GM19463 (cell line): ENCODE results near the gene CHST8.

ENCODE experiments used
- ATAC-seq: cut with Tn5 transposase; IDR thresholded peaks from one replicate; pipeline ENCODE4 v1.9.1; 2021; ENCODE audit warnings: mild to moderate bottlenecking, moderate library complexity; ENCODE audit not compliant: unreplicated experiment

Gene CHST8

GRCh38 chr19:33673258-33673875, 51.6 kb downstream of the CHST8 start:
- ATAC-seq: no peak

GRCh38 chr19:33673996-33674625, 52.4 kb downstream of the CHST8 start:
- no peak for ATAC-seq

GRCh38 chr19:33674626-33675367, 53.0 kb downstream of the CHST8 start:
- ATAC-seq: no peak

- ATAC-seq: no peak
These were observed 53.9 kb downstream of the CHST8 start for GRCh38 chr19:33675501-33676124.

- ATAC-seq: no peak
These were observed 55.4 kb downstream of the CHST8 start for GRCh38 chr19:33676999-33677665.

GRCh38 chr19:33677745-33678426, 56.1 kb downstream of the CHST8 start:
- ATAC-seq: no peak

GRCh38 chr19:33678796-33679585, 57.2 kb downstream of the CHST8 start:
- ATAC-seq: no peak

GRCh38 chr19:33679696-33680095, 57.9 kb downstream of the CHST8 start:
- ATAC-seq: no peak

GRCh38 chr19:33681081-33681680, 59.4 kb downstream of the CHST8 start:
- no peak for ATAC-seq

GRCh38 chr19:33683881-33684537, 62.3 kb downstream of the CHST8 start:
- no peak for ATAC-seq

GRCh38 chr19:33684538-33685232, 62.9 kb downstream of the CHST8 start:
- ATAC-seq: no peak

- no peak for ATAC-seq
These were observed 63.8 kb downstream of the CHST8 start for GRCh38 chr19:33685541-33685940.

- no peak for ATAC-seq
These were observed 64.5 kb downstream of the CHST8 start for GRCh38 chr19:33686262-33686661.

GRCh38 chr19:33686687-33687480, 65.1 kb downstream of the CHST8 start:
- ATAC-seq: no peak

- ATAC-seq: no peak
These were observed 65.9 kb downstream of the CHST8 start for GRCh38 chr19:33687481-33688170.

- ATAC-seq: no peak
These were observed 66.6 kb downstream of the CHST8 start for GRCh38 chr19:33688171-33688992.
